IMR-90 (cell line): ENCODE results near the gene HOXD12.

Experiments
- BHLHE40 ChIP-seq: fragments of 150-350 bp; IDR thresholded peaks from 2 replicates; pipeline ENCODE4 v1.6.1; 2016; ENCODE audit warnings: mild to moderate bottlenecking, low read depth, low read length
- CHD1 ChIP-seq: IDR thresholded peaks from 2 replicates; pipeline ENCODE4 v1.6.1; 2012; ENCODE audit warnings: low read depth, low read length, improper control_type of control experiment
- CTCF ChIP-seq: conservative IDR thresholded peaks from 2 replicates; pipeline ENCODE4 v1.5.1; 2012; ENCODE audit warnings: mild to moderate bottlenecking, low read depth, low read length, improper control_type of control experiment
- ELK1 ChIP-seq: fragments of 150-350 bp; IDR thresholded peaks from 2 replicates; pipeline ENCODE4 v1.6.1; 2016; ENCODE audit warnings: low read depth, mild to moderate bottlenecking, low read length, moderate library complexity, borderline replicate concordance
- MXI1 ChIP-seq: IDR thresholded peaks from 2 replicates; pipeline ENCODE4 v1.6.1; 2012; ENCODE audit warnings: low read depth, mild to moderate bottlenecking, low read length, moderate library complexity, borderline replicate concordance
- POLR2A ChIP-seq: IDR thresholded peaks from 2 replicates; pipeline ENCODE4 v1.6.1; 2012; ENCODE audit warnings: mild to moderate bottlenecking, low read depth, low read length
- RAD21 ChIP-seq: IDR thresholded peaks from 2 replicates; pipeline ENCODE4 v1.6.1; 2012; ENCODE audit warnings: low read length, improper control_type of control experiment
- RFX5 ChIP-seq: IDR thresholded peaks from 2 replicates; pipeline ENCODE4 v1.8.0; 2012; ENCODE audit warnings: low read depth, mild to moderate bottlenecking, low read length, moderate library complexity
- SMC3 ChIP-seq: fragments of 150-350 bp; IDR thresholded peaks from 2 replicates; pipeline ENCODE4 v1.6.1; 2016; ENCODE audit warnings: low read depth, mild to moderate bottlenecking, antibody characterized with exemption, low read length, moderate library complexity
- TF ChIP-seq, protein P1 (sequence below): fragments of 150-350 bp; IDR thresholded peaks from 2 replicates; pipeline ENCODE4 v1.6.1; 2017; ENCODE audit warnings: mild to moderate bottlenecking, antibody characterized with exemption, low read length, low read depth

DNA sequence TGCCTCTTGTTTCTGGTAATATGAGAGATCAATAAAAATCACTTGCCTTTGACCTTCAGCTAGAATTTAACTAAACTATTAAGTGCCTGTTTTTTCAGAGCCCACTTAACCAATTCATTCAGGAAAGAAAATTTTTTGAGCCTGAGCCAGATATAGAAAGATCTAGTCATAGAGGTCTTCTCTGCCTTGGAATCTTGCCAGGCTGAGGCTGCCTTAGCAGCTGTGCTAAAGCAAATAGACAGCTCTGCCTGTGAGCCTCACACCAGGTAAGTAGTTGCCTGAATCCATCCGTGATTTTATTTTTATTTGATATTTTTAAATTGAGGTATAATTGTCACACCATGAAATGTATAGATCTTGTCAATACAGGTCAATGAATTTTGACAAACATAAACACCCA, 43.2 kb upstream of the HOXD12 start:
- TF ChIP-seq RAD21: no peak
- no peak for TF ChIP-seq CTCF
- no peak for TF ChIP-seq ELK1
- no peak for TF ChIP-seq MXI1
- no peak for TF ChIP-seq CHD1
- TF ChIP-seq RFX5: no peak
- TF ChIP-seq, protein P1, sequence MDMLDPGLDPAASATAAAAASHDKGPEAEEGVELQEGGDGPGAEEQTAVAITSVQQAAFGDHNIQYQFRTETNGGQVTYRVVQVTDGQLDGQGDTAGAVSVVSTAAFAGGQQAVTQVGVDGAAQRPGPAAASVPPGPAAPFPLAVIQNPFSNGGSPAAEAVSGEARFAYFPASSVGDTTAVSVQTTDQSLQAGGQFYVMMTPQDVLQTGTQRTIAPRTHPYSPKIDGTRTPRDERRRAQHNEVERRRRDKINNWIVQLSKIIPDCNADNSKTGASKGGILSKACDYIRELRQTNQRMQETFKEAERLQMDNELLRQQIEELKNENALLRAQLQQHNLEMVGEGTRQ: no peak
- no peak for TF ChIP-seq SMC3
- TF ChIP-seq POLR2A: no peak
- no peak for TF ChIP-seq BHLHE40
